SKM-1 treated with dmso at 0.1 percent for 144 hours (cell line): Measurements from ENCODE around the gene SCNN1G.
"Not testable (repeated sequence)": the region's sequence is repeated elsewhere in the genome, so short reads cannot be mapped to it uniquely, and the experiment has no call there.

Experiments used
- DNase-seq: peaks from one replicate; lab custom pipeline; 2025; ENCODE audit not compliant: unreplicated experiment; lab: John Stamatoyannopoulos, UW

Gene SCNN1G, protein sequence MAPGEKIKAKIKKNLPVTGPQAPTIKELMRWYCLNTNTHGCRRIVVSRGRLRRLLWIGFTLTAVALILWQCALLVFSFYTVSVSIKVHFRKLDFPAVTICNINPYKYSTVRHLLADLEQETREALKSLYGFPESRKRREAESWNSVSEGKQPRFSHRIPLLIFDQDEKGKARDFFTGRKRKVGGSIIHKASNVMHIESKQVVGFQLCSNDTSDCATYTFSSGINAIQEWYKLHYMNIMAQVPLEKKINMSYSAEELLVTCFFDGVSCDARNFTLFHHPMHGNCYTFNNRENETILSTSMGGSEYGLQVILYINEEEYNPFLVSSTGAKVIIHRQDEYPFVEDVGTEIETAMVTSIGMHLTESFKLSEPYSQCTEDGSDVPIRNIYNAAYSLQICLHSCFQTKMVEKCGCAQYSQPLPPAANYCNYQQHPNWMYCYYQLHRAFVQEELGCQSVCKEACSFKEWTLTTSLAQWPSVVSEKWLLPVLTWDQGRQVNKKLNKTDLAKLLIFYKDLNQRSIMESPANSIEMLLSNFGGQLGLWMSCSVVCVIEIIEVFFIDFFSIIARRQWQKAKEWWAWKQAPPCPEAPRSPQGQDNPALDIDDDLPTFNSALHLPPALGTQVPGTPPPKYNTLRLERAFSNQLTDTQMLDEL

DNA sequence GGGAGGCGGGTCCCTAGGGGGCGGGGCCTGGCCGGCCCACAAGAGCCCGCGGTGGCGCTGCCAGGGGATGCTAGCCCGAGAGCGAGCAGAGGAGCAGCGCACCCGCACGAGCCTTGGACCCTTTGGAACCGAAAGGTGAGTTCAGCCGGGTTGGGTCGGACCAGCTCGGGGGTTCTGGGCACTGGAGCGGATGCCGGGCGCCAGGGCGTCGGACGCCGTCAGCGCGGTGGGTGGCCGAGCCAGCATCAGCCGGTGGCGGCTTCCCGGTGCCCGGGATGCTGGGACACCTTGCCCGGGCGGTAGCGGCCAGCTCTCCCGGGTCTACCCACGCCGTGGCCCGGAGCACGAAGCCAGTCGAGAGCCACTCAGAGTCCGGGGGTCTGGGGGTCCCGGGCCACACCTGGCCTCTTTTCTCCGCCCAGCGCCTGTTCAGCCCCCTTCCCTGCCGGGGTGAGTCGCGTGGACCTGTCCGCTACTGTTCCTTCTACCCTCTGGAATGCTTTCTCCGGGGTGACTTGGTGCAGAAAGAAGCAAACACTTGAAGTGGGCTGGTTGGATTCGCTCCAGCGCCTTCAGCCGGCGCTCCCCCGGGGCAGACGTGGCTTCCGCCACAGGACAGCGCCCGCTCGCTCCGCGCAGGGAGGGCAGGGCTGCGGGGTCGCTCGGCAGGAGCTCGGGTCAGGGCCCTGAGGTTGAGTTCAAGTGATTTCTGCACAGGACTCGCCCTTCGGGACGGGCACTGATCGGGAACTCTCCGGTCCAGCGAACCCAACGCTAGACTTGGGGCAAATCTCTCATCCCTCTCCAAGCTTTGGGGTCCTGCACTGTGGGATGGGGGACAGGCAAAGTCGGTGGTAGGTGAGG, at the start of gene SCNN1G:
SCNN1G (plus strand) TSS at position 67 of the 864 bp plus-strand sequence. CDS start 3,527 bp downstream, outside the sequence.
- DNase-seq: no peak

DNA sequence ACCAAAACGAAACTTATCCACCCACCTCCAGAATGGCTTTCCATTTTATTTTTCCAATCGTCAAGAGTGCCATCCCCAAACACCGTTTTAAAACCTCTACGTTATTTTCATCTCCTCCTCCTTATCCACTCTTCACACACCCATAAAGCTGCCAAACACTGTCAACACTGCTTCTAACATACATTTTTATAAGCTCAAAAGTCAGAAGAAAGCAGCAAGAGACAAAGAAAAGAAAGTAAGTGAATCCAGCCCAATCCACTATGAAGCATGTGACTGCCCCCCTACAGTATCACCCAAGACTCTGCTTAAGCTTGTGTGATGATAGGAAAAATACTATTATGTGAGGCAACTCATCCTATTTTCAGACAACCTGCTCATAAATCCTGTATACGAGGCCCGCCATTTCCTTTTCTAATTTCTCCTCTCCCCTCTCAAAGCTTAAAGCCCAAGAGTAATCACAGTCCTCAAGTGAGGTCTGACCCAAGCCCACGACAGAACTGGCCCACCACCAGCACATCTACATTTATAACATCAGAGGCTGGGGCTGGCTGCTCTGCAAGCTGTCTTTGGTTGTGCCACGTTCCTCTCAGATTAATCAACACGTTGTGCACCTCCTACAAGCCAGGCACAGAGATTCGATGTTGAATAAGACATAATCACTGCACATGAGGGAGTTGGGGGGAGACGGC, 49.6 kb upstream of the SCNN1G start:
- no peak for DNase-seq

GRCh38 chr16:23134274-23134673, 48.3 kb upstream of the SCNN1G start:
- DNase-seq: no peak

DNA sequence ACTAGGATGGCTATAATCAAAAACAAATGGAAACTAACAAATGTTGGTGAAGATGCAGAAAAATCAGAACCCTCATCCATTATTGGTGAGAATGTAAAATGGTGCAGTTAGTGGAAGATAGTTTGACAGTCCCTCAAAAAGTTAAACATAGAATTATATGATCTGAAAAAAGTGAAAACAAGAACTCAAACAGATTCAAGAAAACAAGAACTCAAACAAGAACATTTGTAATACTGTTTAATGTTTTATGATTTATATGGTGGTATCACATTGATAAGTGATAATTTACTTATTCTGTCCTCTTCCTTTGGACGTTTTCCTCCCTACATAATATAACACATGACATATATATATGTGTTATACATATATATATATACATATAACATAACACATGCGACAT, 45.3 kb upstream of the SCNN1G start:
- DNase-seq: no peak

DNA sequence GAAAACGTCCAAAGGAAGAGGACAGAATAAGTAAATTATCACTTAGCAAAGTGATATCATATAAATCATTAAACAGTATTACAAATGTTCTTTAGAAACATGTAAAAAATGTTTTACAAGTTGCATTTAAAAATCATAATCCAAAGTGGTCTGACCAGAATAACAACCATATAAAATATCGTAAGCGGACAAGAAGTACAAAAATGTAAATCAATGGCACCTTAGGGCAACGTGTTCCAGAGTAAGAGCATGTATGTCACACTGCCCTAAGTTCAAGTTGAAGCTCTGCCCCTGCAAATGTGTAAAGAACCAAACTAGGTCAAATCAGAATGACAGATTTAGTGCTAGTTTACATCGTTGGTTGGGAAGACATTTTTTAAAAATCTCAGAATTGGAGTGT, 44.7 kb upstream of the SCNN1G start:
- DNase-seq: no peak

DNA sequence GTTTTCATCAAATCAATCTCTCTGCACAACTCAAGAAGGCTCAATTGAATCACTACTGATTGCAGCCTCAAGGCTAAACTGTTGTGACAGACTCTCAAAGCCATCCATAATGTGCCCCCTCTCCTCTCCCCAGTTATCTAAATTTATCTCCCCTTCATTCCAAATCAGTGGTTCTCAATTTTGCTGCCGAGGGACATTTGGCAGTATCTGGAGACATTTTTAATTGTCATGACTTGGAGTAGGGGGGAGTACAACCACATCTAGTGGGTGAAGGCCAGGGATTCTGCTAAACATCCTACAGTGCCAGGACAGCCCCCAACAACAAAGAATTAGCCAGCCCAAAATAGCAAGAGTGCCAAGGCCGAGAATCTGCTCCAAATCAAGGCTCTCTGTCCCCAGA, 42.4 kb upstream of the SCNN1G start:
- DNase-seq: no peak

GRCh38 chr16:23141033-23141432, 41.5 kb upstream of the SCNN1G start:
- DNase-seq: no peak

DNA sequence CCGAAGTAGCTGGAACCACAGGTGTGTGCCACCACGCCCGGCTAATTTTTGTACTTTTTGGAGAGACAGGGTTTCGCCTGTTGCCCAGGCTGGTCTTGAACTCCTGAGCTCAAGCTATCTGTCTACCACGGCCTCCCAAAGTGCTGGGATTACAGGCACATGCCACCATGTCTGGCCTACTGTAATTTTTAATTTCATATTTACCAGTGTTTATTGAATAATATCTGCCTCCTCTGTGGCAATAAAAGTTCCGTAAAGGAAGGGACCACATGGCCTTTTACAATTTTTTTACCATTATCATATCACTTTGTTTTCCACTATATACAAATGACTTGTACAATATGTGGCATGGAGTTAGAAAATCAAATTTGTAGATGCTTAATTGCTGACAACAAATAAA, 41.0 kb upstream of the SCNN1G start:
- DNase-seq: no peak

- DNase-seq: no peak
Observed at GRCh38 chr16:23141959-23142740, 40.4 kb upstream of the SCNN1G start.

DNA sequence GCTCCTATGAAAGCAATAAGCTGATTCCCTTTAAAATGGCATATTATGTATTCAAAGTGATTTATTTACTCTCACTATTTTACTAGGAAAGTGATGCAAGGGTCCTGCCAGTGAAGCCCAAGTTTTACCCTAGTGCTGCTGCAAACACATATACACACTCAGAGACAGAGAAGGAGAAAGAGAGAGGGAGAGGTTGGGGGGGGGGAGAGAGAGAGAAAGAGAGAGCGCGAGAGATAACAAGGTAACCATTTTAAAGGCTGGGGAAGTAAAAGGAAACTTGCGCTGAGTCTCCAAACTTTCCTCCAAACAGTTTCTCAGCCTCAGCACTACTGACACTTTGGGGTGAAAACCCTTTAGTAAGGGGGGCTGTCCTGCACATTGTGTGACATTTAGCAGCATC, 39.2 kb upstream of the SCNN1G start:
- DNase-seq: no peak

DNA sequence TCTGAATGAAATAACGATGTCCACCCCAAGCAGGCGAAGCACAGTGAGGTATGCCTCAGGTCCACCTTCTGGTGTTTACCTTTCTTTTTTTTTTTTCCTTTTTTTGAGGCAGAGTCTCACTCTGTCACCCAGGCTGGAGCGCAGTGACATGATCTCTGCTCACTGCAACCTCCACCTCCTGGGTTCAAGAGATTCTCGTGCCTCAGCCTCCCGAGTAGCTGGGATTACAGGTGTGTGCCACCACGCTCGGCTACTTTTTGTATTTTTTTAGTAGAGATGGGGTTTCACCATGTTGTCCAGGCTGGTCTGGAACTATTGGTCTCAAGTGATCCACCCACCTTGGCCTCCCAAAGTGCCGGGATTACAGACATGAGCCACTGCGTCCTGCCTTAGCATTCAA, 38.2 kb upstream of the SCNN1G start:
- DNase-seq: not testable (repeated sequence)

DNA sequence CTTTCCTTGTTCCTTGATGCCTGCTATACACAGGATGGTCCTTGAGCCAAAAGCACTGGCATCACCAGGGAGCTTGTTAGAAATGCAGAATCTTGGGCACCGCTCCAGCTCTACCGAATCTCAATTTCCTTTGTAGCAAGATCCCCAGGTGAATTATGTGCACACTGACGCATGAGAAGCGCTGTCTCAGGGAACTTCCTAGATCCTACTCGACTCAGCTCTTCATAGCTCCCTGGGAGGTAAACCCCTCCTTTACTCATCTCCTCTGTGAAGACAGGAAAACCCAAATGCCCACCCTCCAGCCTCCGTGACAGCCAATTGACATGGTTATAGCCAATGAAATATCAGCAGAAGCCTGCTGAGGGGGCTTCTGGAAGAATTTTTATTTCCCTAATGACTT, 37.4 kb upstream of the SCNN1G start:
- DNase-seq: no peak

DNA sequence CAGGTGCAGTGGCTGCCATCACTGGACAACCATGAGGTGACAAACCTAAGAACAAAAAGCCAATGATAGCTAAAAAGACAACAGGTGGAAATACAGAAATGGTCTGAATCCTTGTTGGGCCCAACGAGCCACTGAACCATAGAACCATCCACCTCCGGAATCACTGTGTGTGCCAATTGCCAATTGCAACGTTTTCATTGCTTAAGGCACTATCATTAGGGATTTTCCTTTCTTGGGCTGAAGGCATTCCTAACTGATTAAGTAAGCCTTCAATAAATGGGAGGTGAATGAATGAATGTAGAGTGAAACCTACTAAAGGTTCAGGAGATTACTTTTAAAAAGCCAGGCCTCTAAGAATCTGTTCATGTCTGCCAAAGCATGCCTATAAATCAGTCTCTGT, 36.9 kb upstream of the SCNN1G start:
- DNase-seq: no peak

DNA sequence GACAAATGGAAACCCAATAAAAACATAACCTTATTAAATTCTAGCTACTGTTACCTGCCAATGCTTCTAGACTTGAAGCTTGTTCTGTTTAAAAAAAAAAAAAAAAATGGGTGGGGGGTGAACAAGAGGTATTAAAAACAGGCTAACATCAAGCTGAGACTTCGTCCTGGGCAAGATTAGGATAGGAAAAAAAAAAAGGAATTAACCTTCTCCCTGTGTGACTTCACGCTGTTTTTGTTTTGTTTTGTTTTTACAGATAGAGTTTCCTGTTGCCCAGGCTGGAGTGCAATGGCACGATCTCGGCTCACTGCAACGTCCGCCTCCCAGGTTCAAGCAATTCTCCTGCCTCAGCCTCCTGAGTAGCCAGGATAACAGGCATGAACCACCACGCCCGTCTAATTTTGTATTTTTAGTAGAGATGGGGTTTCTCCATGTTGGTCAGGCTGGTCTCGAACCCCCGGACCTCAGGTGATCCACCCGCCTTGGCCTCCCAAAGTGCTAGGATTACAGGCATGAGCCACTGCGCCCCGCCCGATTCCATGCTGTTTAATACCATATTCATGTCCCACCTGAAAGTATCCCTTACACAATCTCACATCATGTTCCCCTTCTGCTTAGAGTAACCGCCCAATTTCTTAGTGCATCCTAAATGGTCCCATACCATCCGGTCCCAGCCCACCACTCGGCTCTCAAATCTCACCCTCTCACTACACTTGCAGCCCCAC, 35.5 kb upstream of the SCNN1G start:
- DNase-seq: no peak

DNA sequence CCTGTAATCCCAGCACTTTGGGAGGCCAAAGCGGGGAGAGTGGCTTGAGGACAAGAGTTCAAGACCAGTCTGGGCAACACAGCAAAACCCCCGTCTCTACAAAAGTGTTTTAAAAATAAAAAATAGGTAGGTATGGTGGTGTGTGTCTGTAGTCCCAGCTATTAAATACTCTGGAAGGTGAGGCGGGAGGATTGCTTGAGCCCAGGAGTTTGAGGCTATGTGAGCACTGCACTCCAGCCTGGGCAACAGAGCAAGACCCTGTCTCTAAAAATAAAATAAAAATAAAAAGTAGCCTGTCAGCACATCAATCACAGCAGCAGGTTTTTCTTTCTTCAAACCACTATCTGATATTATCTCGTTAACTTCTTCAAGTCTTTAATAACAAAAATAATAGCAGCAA, 34.9 kb upstream of the SCNN1G start:
- DNase-seq: no peak

GRCh38 chr16:23148166-23148512, 34.4 kb upstream of the SCNN1G start:
- DNase-seq: no peak

GRCh38 chr16:23148513-23149266, 33.9 kb upstream of the SCNN1G start:
- no peak for DNase-seq

DNA sequence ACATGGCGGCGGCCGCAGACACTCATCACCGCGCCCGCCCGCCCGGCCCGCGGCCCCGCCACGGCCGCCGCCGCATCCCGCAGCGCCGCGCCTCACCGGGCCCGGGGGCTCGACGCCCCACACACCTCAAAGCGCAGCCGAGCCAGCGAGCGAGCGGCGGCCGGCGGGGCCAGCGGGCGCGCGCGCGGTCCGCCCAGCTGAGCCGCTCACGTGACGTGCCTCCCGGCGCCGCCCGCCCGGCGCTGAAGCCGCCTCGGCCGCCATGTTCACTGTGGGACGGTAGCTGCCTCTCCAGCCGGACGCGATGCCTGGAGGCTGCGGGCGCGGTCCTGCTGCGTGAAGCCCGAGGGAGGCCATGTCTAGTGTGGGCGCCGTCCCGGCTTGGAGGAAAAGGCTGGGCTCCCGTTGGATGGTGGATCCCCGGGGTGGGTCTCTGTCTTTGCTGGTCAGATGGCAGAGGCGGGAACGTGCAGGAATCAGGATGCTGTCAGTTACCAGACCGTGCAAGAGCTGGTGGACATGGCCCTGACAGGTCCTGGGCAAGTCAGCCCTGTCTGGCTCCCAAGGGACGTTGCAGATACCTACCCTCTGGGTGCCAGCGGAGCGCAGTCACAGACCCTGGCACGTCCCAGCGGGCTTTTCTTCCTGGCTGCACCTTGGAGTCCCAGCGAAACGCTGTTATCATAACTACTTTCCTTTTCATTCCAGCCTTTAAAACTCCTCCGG, 33.1 kb upstream of the SCNN1G start, which contains the start of gene USP31:
USP31 (minus strand) TSS at position 186 of the 726 bp plus-strand sequence; CDS start at position 4, 182 bp downstream.
- peak; percentile 94 for DNase-seq
